Stimulated activated effector memory CD8-positive, alpha-beta T cell treated with anti-CD3 and anti-CD28 coated beads, Interleukin-12 subunit alpha, Interleukin-12 subunit beta, amount 100 ng/mL, for 72 hours (primary cell): ENCODE results near the gene ATP6V1C2.
"Not testable (repeated sequence)": the region's sequence is repeated elsewhere in the genome, so short reads cannot be mapped to it uniquely, and the experiment has no call there.

Experiments used
- ATAC-seq: fragments of 150-1000 bp; cut with Tn5 transposase; 2 replicates; pipeline ENCODE4 v1.10.0; 2021
- DNase-seq, 2 donors: peaks; one replicate each; pipeline ENCODE4 v3.0.0; 2021 to 2022; ENCODE audit warnings: low spot score in 2 of 2
- H3K27ac Mint-ChIP-seq: one replicate; pipeline ENCODE4 v1.8.0; 2022; ENCODE audit warnings: mild to moderate bottlenecking, mixed read lengths
- H3K36me3 Mint-ChIP-seq: one replicate; pipeline ENCODE4 v1.8.0; 2022; ENCODE audit warnings: mild to moderate bottlenecking, mixed read lengths
- H3K4me1 Mint-ChIP-seq: one replicate; pipeline ENCODE4 v1.8.0; 2022; ENCODE audit warnings: mixed read lengths
- H3K4me3 Mint-ChIP-seq: one replicate; pipeline ENCODE4 v1.8.0; 2022; ENCODE audit warnings: mild to moderate bottlenecking, mixed read lengths
- H3K9me3 Mint-ChIP-seq: one replicate; pipeline ENCODE4 v1.8.0; 2022; ENCODE audit warnings: mixed read lengths

Gene ATP6V1C2

DNA sequence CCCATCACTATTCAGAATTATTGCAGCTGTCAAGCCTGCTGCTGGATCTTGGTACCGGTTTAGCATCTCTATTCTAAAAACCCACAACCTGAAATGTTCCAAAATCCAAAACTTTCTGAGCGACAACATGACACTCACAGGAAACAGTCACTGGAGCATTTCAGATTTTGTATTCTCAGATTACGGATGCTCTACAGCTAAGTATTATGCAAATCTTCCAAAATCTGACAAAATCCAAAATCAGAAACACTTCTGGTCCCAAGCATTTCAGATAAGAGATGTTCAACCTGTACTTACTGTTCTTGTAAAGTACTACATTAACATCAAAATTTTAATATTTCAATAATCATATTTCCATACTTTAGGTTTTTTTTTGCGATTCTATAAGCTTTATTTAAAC, 78.7 kb downstream of the ATP6V1C2 start:
- Mint-ChIP-seq H3K4me1 (peaks cover 26% of the 10 kb centered on the region), H3K27ac (no peak overlapping the region), H3K36me3 (peaks cover 96% of the 10 kb centered on the region), H3K9me3 (no peaks in the 10 kb centered on the region), H3K4me3 (no peak overlapping the region)
- DNase-seq (no peak), ATAC-seq (no peak)

DNA sequence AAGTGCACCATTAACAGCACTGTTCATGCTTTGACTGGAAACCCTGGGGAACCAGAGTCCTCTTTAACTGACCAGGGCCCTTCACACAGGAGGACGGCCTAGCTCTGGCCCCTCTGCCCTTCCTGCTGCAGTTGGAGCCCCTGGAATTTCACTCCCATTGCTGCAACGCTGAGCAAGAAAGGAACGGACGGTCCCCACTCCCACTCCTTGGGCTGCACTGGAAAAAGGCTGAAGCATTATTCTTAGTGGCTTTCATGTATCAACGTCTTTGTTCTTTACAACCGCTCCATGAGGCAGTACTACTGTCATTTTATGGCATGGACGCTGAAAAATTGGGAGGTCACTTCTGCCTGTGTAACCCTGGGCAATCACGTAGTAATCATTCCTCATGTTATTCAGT, 81.2 kb downstream of the ATP6V1C2 start:
- Mint-ChIP-seq H3K4me1 (peaks cover 26% of the 10 kb centered on the region), H3K9me3 (no peaks in the 10 kb centered on the region), H3K36me3 (peaks cover 82% of the 10 kb centered on the region), H3K27ac (peak overlapping the region; percentile 3), H3K4me3 (no peak overlapping the region)
- DNase-seq: no peak
- no peak for ATAC-seq

DNA sequence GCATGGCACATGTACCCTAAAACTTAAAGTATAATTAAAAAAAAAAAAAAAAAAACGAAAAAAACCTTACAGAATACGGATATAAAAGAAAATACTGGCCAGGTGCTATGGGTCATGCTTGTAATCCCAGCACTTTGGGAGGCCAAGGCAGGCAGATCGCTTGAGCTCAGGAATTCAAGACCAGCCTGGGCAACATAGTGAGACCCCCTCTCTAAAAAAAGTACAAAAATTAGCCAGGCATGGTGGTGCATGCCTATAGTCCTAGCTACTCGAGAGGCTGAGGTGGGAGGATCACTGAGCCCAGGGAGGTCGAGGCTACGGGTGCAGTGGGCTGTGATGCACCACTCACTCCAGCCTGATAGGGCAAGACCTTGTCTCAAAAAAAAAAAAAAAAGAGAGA, 84.6 kb downstream of the ATP6V1C2 start:
- not testable (repeated sequence) for H3K4me3 Mint-ChIP-seq, DNase-seq, ATAC-seq, H3K27ac Mint-ChIP-seq, H3K9me3 Mint-ChIP-seq
- peaks cover 80% of the 10 kb centered on the region for H3K36me3 Mint-ChIP-seq
- peaks cover 41% of the 10 kb centered on the region for H3K4me1 Mint-ChIP-seq

DNA sequence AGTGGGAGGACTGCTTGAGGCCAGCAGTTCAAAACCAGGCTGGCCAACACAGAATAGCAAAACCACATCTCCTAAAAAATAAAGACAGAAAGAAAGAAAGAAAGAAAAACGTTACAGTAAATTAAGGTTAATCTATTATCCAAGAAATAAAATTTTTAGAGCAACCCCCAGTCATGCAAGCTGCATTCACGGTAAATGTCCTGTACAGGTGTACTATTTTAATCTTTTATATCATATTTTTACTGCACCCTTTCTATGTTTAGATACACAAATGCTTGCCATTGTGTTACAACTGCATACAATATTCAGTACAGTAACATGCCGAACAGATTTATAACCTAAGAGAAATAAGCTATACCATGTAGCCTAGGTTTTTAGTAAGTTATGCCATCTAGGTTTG, 85.1 kb downstream of the ATP6V1C2 start:
- ATAC-seq (no peak), DNase-seq (no peak)
- Mint-ChIP-seq H3K9me3 (no peaks in the 10 kb centered on the region), H3K27ac (no peak overlapping the region), H3K4me1 (peaks cover 41% of the 10 kb centered on the region), H3K36me3 (peaks cover 80% of the 10 kb centered on the region), H3K4me3 (no peak overlapping the region)

DNA sequence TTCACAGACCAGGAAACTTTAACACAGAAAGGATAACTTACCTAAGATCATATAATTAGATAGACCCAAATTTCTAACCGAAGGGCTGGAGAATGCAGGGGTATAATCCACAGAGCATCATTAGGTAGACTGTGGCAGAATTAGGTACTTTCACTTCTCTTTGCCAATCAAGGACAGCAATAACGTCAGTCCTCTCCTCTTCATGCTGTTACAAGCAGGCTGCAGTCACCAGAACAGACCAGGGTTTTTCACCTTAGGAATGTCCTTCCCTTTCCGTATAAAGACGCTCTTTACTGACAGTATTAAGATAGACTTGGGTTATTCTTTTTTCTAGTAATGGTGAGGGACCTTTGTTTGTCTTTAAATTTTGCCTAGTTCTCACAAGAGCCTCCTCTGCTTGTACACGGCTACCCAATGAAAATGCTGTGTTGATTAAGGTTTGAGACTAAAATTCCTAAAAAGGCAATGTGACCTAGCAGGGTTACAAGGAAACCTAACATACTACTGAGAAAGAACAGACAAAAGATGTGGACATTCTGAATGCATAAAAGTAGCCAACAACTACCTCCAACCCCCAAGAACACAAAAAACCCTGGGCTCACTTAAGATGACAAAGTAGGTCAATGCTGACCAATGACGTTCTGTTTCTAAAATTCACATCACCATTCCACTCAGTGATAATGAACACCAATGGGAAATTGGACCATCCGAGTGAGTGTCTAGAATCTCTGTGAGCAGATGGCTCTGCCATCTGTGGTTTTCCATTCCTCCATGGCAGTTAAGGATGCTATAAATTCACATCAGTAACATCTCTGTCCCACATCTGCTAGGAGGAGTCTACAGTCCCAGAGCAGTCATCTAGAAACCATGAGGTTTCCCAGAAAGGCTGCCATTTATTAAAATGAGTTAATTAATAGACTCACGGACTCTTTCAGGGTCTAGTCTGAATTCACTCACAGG, 89.1 kb downstream of the ATP6V1C2 start:
- ATAC-seq (peak; percentile 47), DNase-seq (peak in 1 of 2 donors; percentile 58)
- peaks cover 58% of the 10 kb centered on the region for H3K36me3 Mint-ChIP-seq

DNA sequence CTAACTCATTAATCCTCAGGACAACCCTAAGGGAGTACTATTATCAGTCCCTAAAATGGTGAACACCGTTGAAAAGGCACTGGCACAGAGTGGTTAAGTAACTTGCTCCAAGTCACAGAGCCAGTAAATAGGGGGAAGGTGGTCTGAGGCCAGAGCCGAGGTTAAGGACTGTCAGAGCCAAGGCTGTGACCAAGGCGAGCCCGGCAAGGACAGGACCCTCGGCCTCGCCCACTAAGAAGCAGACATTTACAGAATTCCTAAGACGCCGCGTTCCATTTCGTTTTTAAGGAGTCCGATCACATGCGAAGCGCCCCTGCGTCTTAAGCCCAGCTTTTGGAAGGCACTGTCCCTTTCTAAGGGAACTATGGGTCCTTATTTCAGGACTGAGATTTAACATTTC, 90.1 kb downstream of the ATP6V1C2 start:
- ATAC-seq (no peak), DNase-seq (peak in 1 of 2 donors; percentile 59)
- Mint-ChIP-seq H3K4me3 (peak overlapping the region; percentile 82), H3K4me1 (peaks cover 36% of the 10 kb centered on the region), H3K9me3 (no peaks in the 10 kb centered on the region), H3K36me3 (peaks cover 50% of the 10 kb centered on the region), H3K27ac (peak overlapping the region; percentile 86)

More for the DNA sequence above, 89.1 kb downstream of the ATP6V1C2 start:
- H3K27ac Mint-ChIP-seq: peak overlapping the region; percentile 86
- H3K4me1 Mint-ChIP-seq: peaks cover 41% of the 10 kb centered on the region
- H3K4me3 Mint-ChIP-seq: peak overlapping the region; percentile 82
- no peaks in the 10 kb centered on the region for H3K9me3 Mint-ChIP-seq

DNA sequence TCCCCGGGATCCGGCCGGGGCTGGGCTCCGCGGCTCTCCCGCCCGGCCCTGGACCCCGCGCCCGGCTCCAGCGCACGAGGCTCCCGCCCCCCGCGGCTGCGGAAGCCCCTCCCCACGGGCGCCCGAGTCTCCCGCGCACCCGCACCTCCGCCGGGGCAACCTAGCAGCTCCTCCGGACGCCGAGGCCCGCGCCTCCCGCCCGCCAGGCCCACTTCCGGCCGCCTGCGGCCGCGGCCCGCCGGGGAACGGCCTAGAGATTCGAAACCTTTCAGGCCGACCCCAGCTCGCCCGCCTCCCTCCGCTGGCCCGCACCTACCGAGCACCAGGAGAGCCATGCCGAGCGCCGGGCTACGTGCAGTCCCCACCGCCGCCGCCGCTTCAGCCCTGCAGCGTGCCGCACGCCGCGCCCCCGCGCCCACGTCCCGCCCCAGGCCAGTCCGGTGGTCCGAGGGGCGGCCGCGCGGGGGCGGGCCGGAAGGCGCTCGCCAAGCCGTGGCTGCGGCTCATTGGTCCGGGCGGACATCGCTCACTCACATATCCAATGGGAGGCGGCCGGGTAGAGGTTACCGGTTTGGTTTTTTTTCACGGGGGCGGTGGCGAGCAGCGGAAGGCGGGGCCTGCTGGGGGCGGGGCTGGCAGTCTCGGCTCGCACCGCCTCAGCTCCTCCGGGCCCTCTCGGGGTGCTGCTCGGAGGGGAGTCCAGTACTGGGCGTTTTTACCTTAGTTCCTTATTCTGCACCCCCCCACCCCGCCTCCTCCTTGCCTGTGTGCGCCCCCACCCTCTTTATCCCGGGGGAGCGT, 91.1 kb downstream of the ATP6V1C2 start, which contains the start of gene PDIA6:
TSS of gene PDIA6 (minus strand) at position 424 of the 801 bp plus-strand sequence. CDS start at position 335, 89 bp downstream.
- ATAC-seq (peak; percentile 93), DNase-seq (peak; percentile 97 to 99)
- H3K4me3 Mint-ChIP-seq: peak within 1 kb of the TSS; percentile 82
- H3K36me3 Mint-ChIP-seq: peaks cover 48% of the 10 kb centered on the region
- no peaks in the 10 kb centered on the region for H3K9me3 Mint-ChIP-seq
- peaks cover 29% of the 10 kb centered on the region for H3K4me1 Mint-ChIP-seq
- peak within 1 kb of the TSS; percentile 86 for H3K27ac Mint-ChIP-seq

DNA sequence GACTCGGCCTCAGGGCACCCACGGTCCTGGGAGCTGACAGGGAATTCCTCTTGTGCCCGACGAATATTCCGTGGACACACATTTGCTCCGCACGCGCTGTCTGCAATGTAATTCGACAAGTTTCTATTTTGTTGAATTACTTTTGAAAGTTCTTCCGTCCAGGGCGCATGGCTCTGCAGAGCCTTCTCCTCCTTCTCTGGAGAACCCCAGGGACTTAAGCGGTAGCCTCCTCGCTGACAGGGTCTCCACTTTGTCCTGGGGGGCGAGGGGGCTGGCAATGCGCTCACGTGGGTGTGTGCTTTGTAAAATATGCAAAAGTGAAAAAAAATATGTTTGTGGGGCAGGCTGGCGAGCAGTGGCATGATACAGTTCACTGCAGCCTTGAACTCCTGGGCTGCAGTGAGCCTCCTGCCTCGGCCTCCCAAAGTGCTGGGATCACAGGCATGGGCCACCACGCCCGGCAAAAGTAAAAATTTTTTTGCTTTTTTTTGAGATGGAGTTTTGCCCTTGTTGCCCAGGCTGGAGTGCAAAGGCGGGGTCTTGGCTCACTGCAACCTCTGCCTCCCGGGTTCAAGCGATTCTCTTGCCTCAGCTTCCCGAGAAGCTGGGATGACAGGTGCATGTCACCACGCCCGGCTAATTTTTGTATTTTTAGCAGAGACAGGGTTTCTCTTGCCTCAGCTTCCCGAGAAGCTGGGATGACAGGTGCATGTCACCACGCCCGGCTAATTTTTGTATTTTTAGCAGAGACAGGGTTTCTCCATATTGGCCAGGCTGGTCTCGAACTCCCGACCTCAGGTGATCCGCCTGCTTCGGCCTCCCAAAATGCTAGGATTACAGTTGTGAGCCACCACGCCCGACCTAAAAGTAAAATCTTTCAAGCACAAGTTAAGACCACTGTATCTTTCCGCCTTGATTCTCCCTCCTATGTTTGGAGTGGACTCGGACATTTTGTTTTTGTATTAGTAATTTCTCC, 92.0 kb downstream of the ATP6V1C2 start:
- H3K27ac Mint-ChIP-seq, DNase-seq, H3K9me3 Mint-ChIP-seq, ATAC-seq: not testable (repeated sequence)
- H3K4me1 Mint-ChIP-seq: peaks cover 21% of the 10 kb centered on the region
- H3K4me3 Mint-ChIP-seq: peak overlapping the region; percentile 82
- H3K36me3 Mint-ChIP-seq: peaks cover 42% of the 10 kb centered on the region

DNA sequence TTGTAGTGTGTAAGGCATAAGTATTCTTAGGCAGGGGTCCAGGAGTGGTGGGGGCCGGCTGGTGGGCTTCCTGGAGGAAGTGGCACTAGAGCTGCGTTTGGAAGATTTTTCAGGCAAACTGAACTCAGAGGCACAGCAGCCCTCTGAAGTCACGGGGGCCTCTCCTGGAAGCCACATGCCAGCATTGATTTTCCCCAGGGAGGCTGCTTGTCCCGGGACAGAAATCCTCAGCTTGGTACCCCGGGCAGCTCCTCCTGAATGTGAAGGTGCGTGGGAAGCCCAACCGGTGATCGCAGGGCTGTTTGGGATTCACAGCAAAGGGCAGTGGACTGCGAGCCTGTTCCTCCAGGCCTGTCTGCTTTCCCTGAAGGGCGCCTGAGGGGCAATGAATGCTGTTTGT, 92.7 kb downstream of the ATP6V1C2 start:
- no peaks in the 10 kb centered on the region for H3K9me3 Mint-ChIP-seq
- no peak overlapping the region for H3K4me3 Mint-ChIP-seq
- peaks cover 35% of the 10 kb centered on the region for H3K36me3 Mint-ChIP-seq
- H3K27ac Mint-ChIP-seq: no peak overlapping the region
- no peak for ATAC-seq
- DNase-seq: no peak
- H3K4me1 Mint-ChIP-seq: peaks cover 14% of the 10 kb centered on the region

DNA sequence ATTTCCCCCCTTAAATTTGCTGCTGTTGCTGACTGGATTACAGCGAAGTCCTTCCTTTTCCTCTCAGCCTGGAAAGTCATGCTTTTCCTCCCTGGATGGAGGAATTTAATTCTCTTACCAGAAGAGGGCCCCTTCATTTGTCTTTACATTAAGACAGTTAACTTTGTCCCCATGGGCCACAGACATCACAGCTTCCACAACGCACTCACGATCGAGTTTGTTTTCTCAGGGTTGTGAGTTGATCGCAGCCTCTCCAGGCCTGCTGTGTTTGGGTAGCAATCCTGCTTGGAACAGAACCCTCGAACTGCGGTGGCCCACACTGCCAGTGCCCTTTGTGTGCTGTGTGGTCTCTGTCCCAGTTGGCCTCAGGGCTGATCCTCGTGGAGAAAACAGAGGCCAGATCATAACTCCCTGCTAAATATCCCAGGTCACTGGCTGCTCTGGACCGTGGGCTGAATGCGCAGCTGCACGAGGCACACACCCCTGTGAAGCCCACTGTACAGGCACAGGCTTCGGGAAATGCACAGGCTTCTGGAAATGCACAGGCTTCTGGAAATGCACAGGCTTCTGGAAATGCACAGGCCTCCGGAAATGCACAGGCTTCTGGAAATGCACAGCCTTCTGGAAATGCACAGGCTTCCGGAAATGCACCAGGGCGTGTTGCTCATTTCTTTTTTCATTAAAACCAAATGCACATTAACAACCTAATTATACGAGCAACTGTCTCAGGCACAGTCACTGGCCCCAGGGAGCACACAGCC, 93.3 kb downstream of the ATP6V1C2 start:
- no peaks in the 10 kb centered on the region for H3K9me3 Mint-ChIP-seq
- DNase-seq: no peak
- H3K4me1 Mint-ChIP-seq: peaks cover 10% of the 10 kb centered on the region
- ATAC-seq: no peak
- H3K36me3 Mint-ChIP-seq: peaks cover 29% of the 10 kb centered on the region
- H3K4me3 Mint-ChIP-seq: no peak overlapping the region
- H3K27ac Mint-ChIP-seq: no peak overlapping the region

DNA sequence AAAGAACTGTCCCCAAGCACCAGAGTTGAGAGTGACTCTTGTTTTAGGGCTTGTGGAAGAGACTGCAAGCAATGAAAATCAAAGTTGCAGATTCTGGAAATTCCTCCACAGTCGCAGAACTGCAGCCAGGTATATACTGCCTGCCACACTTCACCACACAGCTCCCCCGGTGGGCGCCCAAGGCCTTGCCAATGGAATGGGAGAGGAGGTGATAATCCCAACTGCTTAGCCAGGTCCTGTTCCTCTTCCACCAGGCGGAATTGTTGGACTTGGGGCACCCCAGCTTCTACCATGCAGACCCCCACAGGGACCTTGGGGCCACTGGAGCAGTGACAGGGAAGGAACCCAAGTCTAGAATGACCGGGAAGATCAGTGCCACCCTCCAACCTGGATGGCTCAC, 96.0 kb downstream of the ATP6V1C2 start:
- ATAC-seq (no peak), DNase-seq (no peak)
- H3K4me3 Mint-ChIP-seq: no peak overlapping the region

DNA sequence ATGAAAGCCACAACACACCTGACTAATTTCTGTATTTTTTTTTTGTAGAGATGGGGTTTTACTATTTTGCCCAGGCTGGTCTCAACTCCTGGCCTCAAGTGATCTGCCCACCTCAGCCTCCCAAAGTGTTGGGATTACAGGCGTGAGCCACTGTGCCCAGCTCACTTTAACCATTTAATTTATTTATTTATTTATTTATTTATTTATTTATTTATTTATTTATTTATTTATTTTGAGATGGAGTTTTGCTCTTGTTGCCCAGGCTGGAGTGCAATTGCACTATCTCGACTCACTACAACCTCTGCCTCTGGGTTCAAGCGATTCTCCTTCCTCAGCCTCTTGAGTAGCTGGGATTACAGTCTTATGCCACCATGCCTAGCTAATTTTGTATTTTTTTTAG, 96.9 kb downstream of the ATP6V1C2 start:
- ATAC-seq: not testable (repeated sequence)

More for the DNA sequence above, 96.0 kb downstream of the ATP6V1C2 start:
- Mint-ChIP-seq H3K4me1 (no peaks in the 10 kb centered on the region), H3K27ac (no peak overlapping the region), H3K36me3 (peaks cover 6% of the 10 kb centered on the region), H3K9me3 (no peaks in the 10 kb centered on the region)

DNA sequence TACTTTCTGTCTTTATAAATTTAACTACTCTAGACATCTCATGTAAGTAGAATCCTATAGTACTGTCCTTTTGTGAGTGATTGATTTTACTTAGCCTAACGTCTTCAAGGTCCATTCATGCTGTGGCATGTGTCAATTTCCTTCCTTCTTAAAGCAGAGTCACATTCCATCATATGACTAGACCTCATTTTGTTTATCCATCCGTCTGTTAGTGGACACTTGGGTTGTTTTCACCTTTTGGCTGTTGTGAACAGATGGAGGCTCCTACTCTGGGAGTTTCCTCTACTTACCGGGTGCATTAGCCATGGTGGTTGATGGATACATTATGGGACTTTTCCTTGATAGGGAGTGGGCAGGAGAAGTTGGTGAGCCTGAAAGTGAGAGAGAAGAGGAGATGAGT, 97.6 kb downstream of the ATP6V1C2 start:
- H3K4me1 Mint-ChIP-seq: no peaks in the 10 kb centered on the region
- H3K9me3 Mint-ChIP-seq: no peaks in the 10 kb centered on the region
- H3K4me3 Mint-ChIP-seq: no peak overlapping the region
- no peak overlapping the region for H3K27ac Mint-ChIP-seq
- no peaks in the 10 kb centered on the region for H3K36me3 Mint-ChIP-seq
- no peak for ATAC-seq
- no peak for DNase-seq

More for the DNA sequence above, 96.9 kb downstream of the ATP6V1C2 start:
- not testable (repeated sequence) for H3K36me3 Mint-ChIP-seq, H3K9me3 Mint-ChIP-seq, H3K4me1 Mint-ChIP-seq, H3K4me3 Mint-ChIP-seq, DNase-seq, H3K27ac Mint-ChIP-seq
